Forelimb muscle (tissue), 1 donor: ENCODE data around the gene CD47. TPM values are rescaled to one million over a fixed set of nuclear protein-coding genes. Genes with fewer than 3 reads are reported as not detected.

ENCODE experiments used
- DNase-seq: peaks from one replicate; pipeline ENCODE4 v3.0.0-alpha.2; 2013; ENCODE audit warnings: low read depth
- polyA plus RNA-seq: library from polyadenylated mRNA; unstranded; fragments of 120-200 nt; gene quantifications from one replicate; pipeline ENCODE4 v1.2.1, GENCODE V29; 2013; ENCODE audit not compliant: insufficient read length

The CD47 gene
- polyA plus RNA-seq, 1 donor = 59.5 TPM

- no peak for DNase-seq
These were observed 843 bp upstream of the CD47 start for GRCh38 chr3:108091498-108092250.

GRCh38 chr3:108090049-108090700, 656 bp downstream of the CD47 start:
- no peak for DNase-seq

- no peak for DNase-seq
These were observed 1.3 kb downstream of the CD47 start for GRCh38 chr3:108089579-108089978.

- DNase-seq = no peak
These were observed 2.1 kb downstream of the CD47 start for GRCh38 chr3:108088697-108089096.

GRCh38 chr3:108088146-108088545, 2.7 kb downstream of the CD47 start:
- no peak for DNase-seq

- DNase-seq = no peak
These were observed 4.2 kb downstream of the CD47 start for GRCh38 chr3:108086653-108087052.

GRCh38 chr3:108085810-108086350, 5.0 kb downstream of the CD47 start:
- no peak for DNase-seq

GRCh38 chr3:108085370-108085769, 5.5 kb downstream of the CD47 start:
- DNase-seq = no peak

- DNase-seq = no peak
These were observed 11.0 kb downstream of the CD47 start for GRCh38 chr3:108079877-108080276.

- DNase-seq = no peak
These were observed 11.8 kb downstream of the CD47 start for GRCh38 chr3:108079043-108079442.

GRCh38 chr3:108076564-108076963, 14.3 kb downstream of the CD47 start:
- no peak for DNase-seq

GRCh38 chr3:108073764-108074431, 16.9 kb downstream of the CD47 start:
- no peak for DNase-seq

- no peak for DNase-seq
These were observed 19.5 kb downstream of the CD47 start for GRCh38 chr3:108071368-108071767.

GRCh38 chr3:108070356-108070755, 20.5 kb downstream of the CD47 start:
- DNase-seq = no peak

GRCh38 chr3:108067768-108068167, 23.1 kb downstream of the CD47 start:
- no peak for DNase-seq

GRCh38 chr3:108065096-108065495, 25.7 kb downstream of the CD47 start:
- no peak for DNase-seq

GRCh38 chr3:108064293-108064887, 26.4 kb downstream of the CD47 start:
- DNase-seq = no peak

GRCh38 chr3:108062051-108062450, 28.8 kb downstream of the CD47 start:
- no peak for DNase-seq

- no peak for DNase-seq
These were observed 30.5 kb downstream of the CD47 start for GRCh38 chr3:108060331-108060730.

GRCh38 chr3:108055931-108056330, 34.9 kb downstream of the CD47 start:
- no peak for DNase-seq

- DNase-seq = no peak
These were observed 35.9 kb downstream of the CD47 start for GRCh38 chr3:108054935-108055334.

GRCh38 chr3:108053483-108053882, 37.3 kb downstream of the CD47 start:
- DNase-seq = no peak
